ENCODE data around the gene NKX6-1.

NKX6-1 gene

GRCh38 chr4:84455697-84456096 lies 43.4 kb downstream of the NKX6-1 start:
- H3K27me3 ChIP-seq (ENCODE audit: control insufficient read depth, insufficient read depth, low read length, poor library complexity, severe bottlenecking) = no peaks in the 10 kb centered on the region
- WGBS, 2 experiments = 78 to 83% methylated on average over 3 of the region's 3 CpGs

GRCh38 chr4:84451546-84451945 lies 47.5 kb downstream of the NKX6-1 start:
- 8 to 11% methylated on average over 2 of the region's 3 CpGs for WGBS, 2 experiments
- no peak overlapping the region for H3K4me3 ChIP-seq (ENCODE audit: insufficient read depth, low read depth, low read length)
- no peak overlapping the region for H3K27ac ChIP-seq (ENCODE audit: insufficient read depth, low read depth, low read length, poor library complexity, severe bottlenecking)
- H3K9me3 ChIP-seq (ENCODE audit: control insufficient read depth, low read length) = no peaks in the 10 kb centered on the region
- no peaks in the 10 kb centered on the region for H3K4me1 ChIP-seq (ENCODE audit: control insufficient read depth, insufficient read depth, low read length)
- H3K36me3 ChIP-seq (ENCODE audit: control insufficient read depth, insufficient read depth, low read length) = no peaks in the 10 kb centered on the region
- no peaks in the 10 kb centered on the region for H3K27me3 ChIP-seq (ENCODE audit: control insufficient read depth, insufficient read depth, low read length, poor library complexity, severe bottlenecking)

More at GRCh38 chr4:84455697-84456096, 43.4 kb downstream of the NKX6-1 start:
- no peaks in the 10 kb centered on the region for H3K4me1 ChIP-seq (ENCODE audit: control insufficient read depth, insufficient read depth, low read length)
- no peaks in the 10 kb centered on the region for H3K36me3 ChIP-seq (ENCODE audit: control insufficient read depth, insufficient read depth, low read length)
- H3K27ac ChIP-seq (ENCODE audit: insufficient read depth, low read depth, low read length, poor library complexity, severe bottlenecking) = no peak overlapping the region
- H3K9me3 ChIP-seq (ENCODE audit: control insufficient read depth, low read length) = no peaks in the 10 kb centered on the region
- no peak overlapping the region for H3K4me3 ChIP-seq (ENCODE audit: insufficient read depth, low read depth, low read length)

GRCh38 chr4:84443523-84443922 lies 55.6 kb downstream of the NKX6-1 start:
- Histone ChIP-seq H3K36me3 (ENCODE audit: control insufficient read depth, insufficient read depth, low read length) (no peaks in the 10 kb centered on the region), H3K27me3 (ENCODE audit: control insufficient read depth, insufficient read depth, low read length, poor library complexity, severe bottlenecking) (no peaks in the 10 kb centered on the region), H3K4me1 (ENCODE audit: control insufficient read depth, insufficient read depth, low read length) (no peaks in the 10 kb centered on the region), H3K4me3 (ENCODE audit: insufficient read depth, low read depth, low read length) (no peak overlapping the region), H3K9me3 (ENCODE audit: control insufficient read depth, low read length) (no peaks in the 10 kb centered on the region), H3K27ac (ENCODE audit: insufficient read depth, low read depth, low read length, poor library complexity, severe bottlenecking) (no peak overlapping the region)
- WGBS, 2 experiments = 95% methylated on average over 4 of the region's 5 CpGs

- Histone ChIP-seq H3K4me1 (ENCODE audit: control insufficient read depth, insufficient read depth, low read length) (no peaks in the 10 kb centered on the region), H3K9me3 (ENCODE audit: control insufficient read depth, low read length) (no peaks in the 10 kb centered on the region), H3K27me3 (ENCODE audit: control insufficient read depth, insufficient read depth, low read length, poor library complexity, severe bottlenecking) (no peaks in the 10 kb centered on the region), H3K27ac (ENCODE audit: insufficient read depth, low read depth, low read length, poor library complexity, severe bottlenecking) (no peak overlapping the region), H3K4me3 (ENCODE audit: insufficient read depth, low read depth, low read length) (no peak overlapping the region), H3K36me3 (ENCODE audit: control insufficient read depth, insufficient read depth, low read length) (no peaks in the 10 kb centered on the region)
- WGBS, 2 experiments = 100% methylated on average over 1 to 2 of the region's 2 CpGs
Measured at GRCh38 chr4:84442778-84443177, 56.3 kb downstream of the NKX6-1 start.

Measured in ectodermal cell (in vitro differentiated cells).